Measurements from ENCODE around the gene SNX24. TPM values are rescaled to one million over a fixed set of nuclear protein-coding genes. Genes with fewer than 3 reads are reported as not detected.
A peak's percentile ranks its signal among the peaks of the same experiment; 100 is the strongest.

SNX24 gene, protein sequence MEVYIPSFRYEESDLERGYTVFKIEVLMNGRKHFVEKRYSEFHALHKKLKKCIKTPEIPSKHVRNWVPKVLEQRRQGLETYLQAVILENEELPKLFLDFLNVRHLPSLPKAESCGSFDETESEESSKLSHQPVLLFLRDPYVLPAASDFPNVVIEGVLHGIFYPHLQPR
- 1 to 10 TPM; 1.8 to 4.2 TPM for total RNA-seq

DNA sequence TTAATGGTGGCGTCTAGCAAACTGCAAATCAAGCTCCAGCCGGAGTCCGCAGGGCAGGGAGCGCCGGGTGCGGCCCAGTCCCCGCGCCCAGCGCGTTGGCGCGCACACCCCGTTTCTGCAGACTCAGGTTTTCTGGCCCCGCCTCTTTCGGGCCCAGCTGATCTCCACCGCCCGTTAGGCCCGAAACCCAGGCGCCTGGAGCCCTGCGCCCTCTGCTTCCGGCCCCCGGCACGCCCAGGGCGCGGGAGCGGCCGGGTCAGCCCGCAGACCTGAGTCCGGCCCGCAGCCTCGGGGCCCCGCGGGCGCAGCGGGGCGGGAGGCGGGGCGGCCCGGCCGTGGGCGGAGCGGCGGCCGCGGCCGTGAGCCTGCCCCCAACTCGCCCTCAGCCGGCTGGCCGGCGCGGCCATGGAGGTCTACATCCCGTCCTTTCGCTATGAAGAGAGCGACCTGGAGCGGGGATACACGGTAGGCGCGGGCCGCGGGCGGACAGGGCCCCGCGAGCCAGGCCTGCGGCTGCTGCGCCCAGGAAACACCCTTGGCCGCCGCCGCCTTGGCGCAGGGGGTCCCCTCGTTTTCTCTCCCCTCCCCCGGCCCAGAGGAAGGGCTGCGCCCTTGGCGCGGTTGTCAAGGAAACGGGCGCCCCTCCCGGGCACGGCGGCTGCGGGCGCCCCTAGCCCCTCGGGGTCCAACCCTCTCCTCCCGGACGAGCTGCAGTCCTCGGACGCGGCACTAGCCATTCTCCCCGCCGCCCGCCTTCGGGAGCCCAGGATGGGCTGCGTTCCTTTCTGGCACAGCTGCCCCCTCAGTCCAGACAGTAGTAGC lies at the start of gene SNX24:
Gene SNX24, plus strand, starts transcription at position 385 of the 822 bp plus-strand sequence. Its CDS starts 21 bp downstream, at position 406.
- H3K4me1 Mint-ChIP-seq: peaks cover 27% of the 10 kb centered on the region
- CTCF ChIA-PET: interaction anchor here (1.7 kb wide), 1 partner anchor 578 kb away, joined by 4 read pairs; the partner anchor contains the start of gene CEP120
- H3K27me3 Mint-ChIP-seq: peaks cover 6% of the 10 kb centered on the region
- H3K4me3 Mint-ChIP-seq: peak within 1 kb of the TSS; percentile 83
- peak within 1 kb of the TSS; percentile 71 for H3K27ac Mint-ChIP-seq
- H3K36me3 Mint-ChIP-seq: peaks cover 1% of the 10 kb centered on the region
- peak; percentile 83 for DNase-seq
- H3K9me3 Mint-ChIP-seq (ENCODE audit: low read depth): no peaks in the 10 kb centered on the region
- peak; percentile 89 for ATAC-seq

DNA sequence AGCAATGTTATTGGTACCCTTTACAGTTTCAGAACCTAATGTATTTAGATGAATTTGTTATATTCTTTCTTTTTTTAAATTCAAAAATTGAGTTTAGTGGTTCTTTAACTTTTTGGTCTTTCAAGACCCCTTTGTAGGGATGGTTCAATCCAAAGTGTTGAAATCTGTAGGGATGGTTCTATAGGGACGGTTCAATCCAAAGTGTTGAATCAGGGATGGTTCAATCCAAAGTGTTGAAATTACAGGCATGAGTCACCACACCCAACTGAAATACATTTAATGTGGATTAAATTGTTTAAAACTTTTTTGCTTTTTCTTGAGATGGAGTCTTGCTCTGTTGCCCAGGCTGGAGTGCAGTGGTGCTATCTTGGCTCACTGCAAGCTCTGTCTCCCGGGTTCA lies 39.9 kb upstream of the SNX24 start:
- Mint-ChIP-seq H3K36me3 (peaks cover 37% of the 10 kb centered on the region), H3K27ac (no peak overlapping the region), H3K4me1 (no peaks in the 10 kb centered on the region), H3K4me3 (no peak overlapping the region), H3K9me3 (ENCODE audit: low read depth) (no peaks in the 10 kb centered on the region), H3K27me3 (no peaks in the 10 kb centered on the region)
- DNase-seq (no peak), ATAC-seq (no peak)
- CTCF ChIA-PET: no interaction called here

DNA sequence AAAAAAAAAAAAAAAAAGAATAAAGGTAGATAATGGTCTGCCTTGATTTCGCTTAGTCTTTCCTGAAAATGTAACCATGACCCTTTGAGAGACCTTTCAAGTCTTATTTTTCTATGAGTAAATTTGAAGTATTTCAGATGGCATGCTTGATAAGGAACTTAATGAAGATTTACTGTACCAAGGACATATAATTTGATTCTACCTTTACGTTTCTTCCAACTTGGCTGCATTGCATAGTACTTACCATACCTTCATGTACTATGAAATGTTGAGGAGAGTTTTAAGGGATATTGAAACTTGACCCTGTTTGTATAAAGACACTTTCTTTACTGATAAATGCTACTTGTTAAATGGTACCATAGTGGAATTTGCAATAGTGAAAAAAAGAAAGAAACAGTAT lies 35.0 kb upstream of the SNX24 start:
- DNase-seq (no peak), ATAC-seq (no peak)
- Mint-ChIP-seq H3K27me3 (no peaks in the 10 kb centered on the region), H3K27ac (no peak overlapping the region), H3K9me3 (ENCODE audit: low read depth) (no peaks in the 10 kb centered on the region), H3K36me3 (peaks cover 19% of the 10 kb centered on the region), H3K4me1 (no peaks in the 10 kb centered on the region), H3K4me3 (no peak overlapping the region)
- CTCF ChIA-PET: no interaction called here

DNA sequence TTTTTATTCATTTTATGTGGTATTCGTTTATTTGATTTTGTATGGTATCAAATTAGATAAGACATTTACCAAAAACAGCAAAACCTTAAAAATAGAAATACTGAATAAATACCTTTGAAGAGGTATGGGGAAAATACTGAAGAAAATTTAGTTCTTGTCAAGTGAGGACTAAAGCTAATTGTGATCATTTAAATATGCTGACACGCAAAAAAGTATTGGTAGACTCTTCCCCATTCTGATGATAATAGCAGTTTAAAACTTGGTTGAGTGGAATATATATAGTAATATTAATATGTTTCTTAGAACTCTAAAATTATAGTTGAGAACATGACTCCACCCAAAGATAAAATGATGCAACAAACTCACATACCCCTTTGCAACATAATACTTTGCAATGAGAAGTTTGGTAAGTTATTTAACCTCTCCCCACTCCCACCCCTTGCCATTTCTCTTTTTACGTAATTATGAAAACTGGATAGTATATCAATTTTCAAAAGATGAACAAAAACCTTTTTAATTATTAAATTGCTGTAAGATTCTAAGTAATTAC lies 30.1 kb upstream of the SNX24 start:
- H3K9me3 Mint-ChIP-seq (ENCODE audit: low read depth): no peaks in the 10 kb centered on the region

DNA sequence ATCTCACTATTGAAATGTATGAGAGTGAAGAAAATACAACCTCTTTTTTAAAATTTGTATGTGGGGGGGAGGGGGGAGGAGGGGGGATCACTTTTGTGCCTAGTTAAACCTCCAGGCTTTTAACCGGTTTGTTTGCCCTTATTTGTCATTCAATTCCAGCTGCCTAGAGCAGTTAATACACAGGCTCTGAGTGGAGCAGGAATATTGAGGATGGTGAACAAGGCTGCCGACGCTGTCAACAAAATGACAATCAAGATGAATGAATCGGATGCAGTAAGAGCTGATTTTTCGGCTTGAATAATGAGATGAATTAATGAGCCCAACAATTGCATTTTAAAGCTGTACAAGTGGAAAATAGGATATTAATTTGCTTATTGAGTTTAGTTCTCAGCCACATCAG lies 28.7 kb upstream of the SNX24 start:
- H3K4me3 Mint-ChIP-seq: no peak overlapping the region
- no peaks in the 10 kb centered on the region for H3K4me1 Mint-ChIP-seq
- no peak for ATAC-seq
- CTCF ChIA-PET: no interaction called here
- H3K36me3 Mint-ChIP-seq: peaks cover 6% of the 10 kb centered on the region
- no peaks in the 10 kb centered on the region for H3K27me3 Mint-ChIP-seq
- no peak for DNase-seq
- H3K9me3 Mint-ChIP-seq (ENCODE audit: low read depth): no peaks in the 10 kb centered on the region
- no peak overlapping the region for H3K27ac Mint-ChIP-seq

More for the DNA sequence above, 30.1 kb upstream of the SNX24 start:
- DNase-seq: no peak
- CTCF ChIA-PET: no interaction called here
- no peak for ATAC-seq
- Mint-ChIP-seq H3K36me3 (peaks cover 4% of the 10 kb centered on the region), H3K4me3 (no peak overlapping the region), H3K4me1 (no peaks in the 10 kb centered on the region), H3K27ac (no peak overlapping the region), H3K27me3 (no peaks in the 10 kb centered on the region)

DNA sequence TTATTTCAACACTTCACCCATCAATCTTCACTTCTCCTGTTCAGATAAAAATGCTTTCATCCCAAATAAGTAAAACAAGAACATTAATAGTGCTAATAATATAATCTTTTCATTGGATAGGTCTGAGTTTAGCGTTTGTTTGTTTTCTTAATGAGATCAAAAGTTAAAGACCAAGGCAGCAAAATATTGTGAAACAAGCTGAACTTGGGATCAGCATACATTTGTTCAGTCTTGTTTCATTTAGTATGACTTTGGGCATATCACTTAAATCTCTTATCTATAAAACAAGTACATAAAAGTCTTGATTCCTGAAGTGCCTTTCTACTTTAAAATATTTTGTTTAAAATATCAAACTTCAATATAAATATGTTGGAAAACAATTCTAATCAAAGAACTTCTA lies 13.4 kb upstream of the SNX24 start:
- DNase-seq (no peak), ATAC-seq (no peak)
- Mint-ChIP-seq H3K36me3 (peaks cover 14% of the 10 kb centered on the region), H3K4me1 (no peaks in the 10 kb centered on the region), H3K27me3 (no peaks in the 10 kb centered on the region), H3K27ac (no peak overlapping the region), H3K9me3 (ENCODE audit: low read depth) (no peaks in the 10 kb centered on the region), H3K4me3 (no peak overlapping the region)
- CTCF ChIA-PET: no interaction called here

DNA sequence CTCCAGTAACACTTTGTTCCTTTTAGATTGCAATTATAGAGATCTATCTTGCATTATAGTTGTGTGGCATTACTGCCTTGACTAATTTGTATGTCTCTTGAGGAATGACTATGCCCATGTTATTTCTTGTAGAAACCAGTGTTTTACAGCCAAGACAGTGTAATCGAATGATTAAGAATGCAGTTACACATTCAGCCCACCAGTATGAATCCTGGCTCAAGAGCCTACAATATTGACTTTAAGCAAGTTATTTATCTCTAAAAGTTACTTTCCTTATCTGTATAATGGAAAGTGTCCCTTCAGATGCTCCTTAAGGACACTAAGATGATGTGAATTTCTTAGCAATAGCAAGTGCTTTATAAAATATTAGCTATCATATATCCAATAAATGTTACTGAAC lies 9.7 kb upstream of the SNX24 start:
- ATAC-seq (no peak), DNase-seq (no peak)
- H3K9me3 Mint-ChIP-seq (ENCODE audit: low read depth): no peaks in the 10 kb centered on the region
- H3K4me1 Mint-ChIP-seq: peaks cover 4% of the 10 kb centered on the region
- H3K27ac Mint-ChIP-seq: no peak overlapping the region
- CTCF ChIA-PET: no interaction called here
- peaks cover 9% of the 10 kb centered on the region for H3K27me3 Mint-ChIP-seq
- peaks cover 2% of the 10 kb centered on the region for H3K36me3 Mint-ChIP-seq
- H3K4me3 Mint-ChIP-seq: no peak overlapping the region

DNA sequence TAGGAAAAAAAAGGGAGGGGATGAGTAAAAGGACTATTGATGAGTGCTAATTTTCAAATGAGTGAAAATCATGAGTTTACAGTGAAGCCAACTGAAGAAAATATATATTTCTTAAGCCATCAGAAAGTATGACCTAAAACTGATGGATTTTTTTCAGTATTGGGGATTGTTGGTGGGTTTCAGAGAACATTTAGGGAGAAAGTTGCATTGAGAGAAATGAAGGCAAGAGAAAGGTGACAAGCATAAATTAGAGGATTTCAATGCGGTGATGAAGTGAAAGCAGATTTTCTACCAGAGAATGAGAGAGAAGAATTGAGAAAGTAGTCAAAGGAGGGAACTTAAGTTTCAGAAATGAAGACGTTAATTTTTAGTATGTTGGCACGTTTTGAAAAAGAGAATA lies 8.5 kb upstream of the SNX24 start:
- peaks cover 10% of the 10 kb centered on the region for H3K27me3 Mint-ChIP-seq
- no peak for ATAC-seq
- H3K27ac Mint-ChIP-seq: no peak overlapping the region
- no peaks in the 10 kb centered on the region for H3K9me3 Mint-ChIP-seq (ENCODE audit: low read depth)
- H3K36me3 Mint-ChIP-seq: peaks cover 2% of the 10 kb centered on the region
- H3K4me3 Mint-ChIP-seq: no peak overlapping the region
- CTCF ChIA-PET: no interaction called here
- H3K4me1 Mint-ChIP-seq: peaks cover 4% of the 10 kb centered on the region
- DNase-seq: no peak

DNA sequence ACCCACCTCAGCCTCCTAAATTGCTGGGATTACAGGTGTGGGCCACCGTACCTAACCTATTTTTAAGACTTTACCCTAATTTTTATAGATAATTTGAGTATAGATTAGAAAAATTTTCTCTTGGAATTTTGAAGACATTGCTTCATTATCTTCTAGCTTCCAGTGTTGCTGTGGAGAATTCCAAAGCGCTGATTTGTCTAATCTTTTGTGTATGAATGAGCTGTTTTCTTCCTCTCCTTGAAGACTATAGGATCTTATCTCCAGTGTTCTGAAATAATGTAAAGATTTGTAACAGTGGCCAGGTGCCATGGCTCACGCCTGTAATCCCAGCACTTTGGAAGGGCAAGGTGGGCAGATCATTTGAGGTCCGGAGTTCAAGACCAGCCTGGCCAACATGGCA lies 5.7 kb upstream of the SNX24 start:
- CTCF ChIA-PET: no interaction called here
- H3K4me1 Mint-ChIP-seq: peaks cover 19% of the 10 kb centered on the region
- no peak overlapping the region for H3K4me3 Mint-ChIP-seq
- ATAC-seq (no peak), DNase-seq (no peak)
- no peak overlapping the region for H3K27ac Mint-ChIP-seq
- H3K9me3 Mint-ChIP-seq (ENCODE audit: low read depth): no peaks in the 10 kb centered on the region
- H3K27me3 Mint-ChIP-seq: peaks cover 15% of the 10 kb centered on the region
- H3K36me3 Mint-ChIP-seq: peaks cover 3% of the 10 kb centered on the region

DNA sequence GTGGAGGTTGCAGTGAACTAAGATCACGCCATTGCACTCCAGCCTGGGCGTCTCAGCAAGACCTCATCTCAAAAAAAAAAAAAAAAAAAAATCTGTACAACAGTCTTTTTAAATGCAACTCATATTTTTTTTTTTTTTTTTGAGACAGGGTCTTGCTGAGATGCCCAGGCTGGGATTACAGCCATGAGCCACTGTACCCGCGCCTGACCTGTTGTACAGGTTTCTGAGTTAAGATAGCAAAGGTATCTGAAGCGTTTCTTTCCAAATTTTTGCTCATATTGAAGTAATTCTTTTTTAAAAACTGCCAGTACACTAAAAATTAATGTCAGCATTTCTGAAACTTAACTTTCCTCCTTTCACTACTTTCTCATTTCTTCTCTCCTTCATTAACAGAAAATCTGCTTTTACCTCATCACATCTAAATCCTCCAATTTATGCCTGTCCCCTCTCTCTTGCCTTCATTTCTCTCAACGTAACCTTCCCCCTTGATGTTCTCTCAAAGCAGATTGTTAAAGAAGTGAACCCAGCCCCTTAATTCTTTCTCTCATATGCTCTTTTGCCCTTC lies 3.3 kb upstream of the SNX24 start:
- Mint-ChIP-seq H3K27ac (no peak overlapping the region), H3K9me3 (ENCODE audit: low read depth) (no peaks in the 10 kb centered on the region), H3K27me3 (peaks cover 15% of the 10 kb centered on the region), H3K36me3 (peaks cover 3% of the 10 kb centered on the region), H3K4me1 (peaks cover 26% of the 10 kb centered on the region), H3K4me3 (no peak overlapping the region)
- DNase-seq (no peak), ATAC-seq (no peak)
- CTCF ChIA-PET: no interaction called here

DNA sequence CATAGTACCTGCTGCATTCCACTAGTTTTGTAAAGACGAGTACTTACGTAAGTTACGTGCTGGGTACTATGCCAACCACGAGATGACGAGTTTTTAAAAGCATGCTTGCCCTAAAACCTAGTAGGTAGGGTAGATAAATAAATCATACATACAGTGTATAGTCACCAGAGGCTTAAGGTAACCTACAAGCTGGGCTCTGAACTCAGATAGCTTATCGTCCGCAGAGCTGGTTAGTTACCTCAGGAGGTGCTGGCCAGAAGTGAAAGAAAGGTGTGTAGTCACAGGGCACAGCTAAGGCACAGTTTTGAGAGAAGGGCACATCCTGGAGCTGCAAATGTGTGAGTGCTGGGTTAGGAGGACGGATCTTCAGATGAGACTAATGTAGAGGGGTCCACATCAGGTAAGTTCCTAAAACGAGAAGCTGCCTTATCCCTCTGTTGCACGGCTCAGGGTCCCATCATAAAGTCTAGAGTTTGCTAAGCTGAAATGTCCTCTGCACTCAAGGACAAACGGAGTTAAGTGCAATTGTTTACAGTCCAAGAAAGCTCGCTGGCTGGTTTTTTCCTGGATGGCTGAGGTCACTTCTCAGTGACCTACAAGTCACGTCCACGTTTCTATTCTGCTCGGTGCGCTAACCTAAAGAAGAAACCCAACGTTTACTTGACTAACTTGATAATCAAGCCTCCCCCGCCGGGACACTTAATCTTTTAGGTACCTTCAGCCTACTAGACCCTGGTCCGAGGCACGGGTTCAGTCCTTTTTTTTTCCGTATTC lies 1.1 kb upstream of the SNX24 start:
- H3K36me3 Mint-ChIP-seq: peaks cover 3% of the 10 kb centered on the region
- no peaks in the 10 kb centered on the region for H3K9me3 Mint-ChIP-seq (ENCODE audit: low read depth)
- peaks cover 26% of the 10 kb centered on the region for H3K4me1 Mint-ChIP-seq
- CTCF ChIA-PET: interaction anchor here (1.2 to 1.7 kb wide), 2 partner anchors 12 to 579 kb away, joined by 3 to 4 read pairs; partner anchors contain the start of gene CEP120
- peak overlapping the region; percentile 71 for H3K27ac Mint-ChIP-seq
- ATAC-seq (no peak), DNase-seq (no peak)
- H3K27me3 Mint-ChIP-seq: peaks cover 8% of the 10 kb centered on the region
- H3K4me3 Mint-ChIP-seq: peak overlapping the region; percentile 83

DNA sequence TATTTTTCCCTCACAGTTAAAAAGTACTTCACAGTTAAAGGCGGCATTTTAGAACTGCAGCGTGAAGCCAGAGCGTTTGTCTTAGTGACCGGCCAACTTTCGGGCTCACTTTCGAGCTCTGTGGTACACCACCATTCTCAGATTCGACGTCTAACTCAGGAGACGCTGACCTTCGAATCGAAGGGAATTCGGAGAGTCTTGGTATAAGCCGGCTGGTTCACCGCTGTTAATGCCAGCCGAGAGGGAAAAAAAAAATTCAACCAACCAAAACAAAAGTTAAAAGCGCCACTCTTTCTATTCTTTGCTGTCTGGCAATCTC lies 544 bp upstream of the SNX24 start:
- Mint-ChIP-seq H3K36me3 (peaks cover 3% of the 10 kb centered on the region), H3K4me1 (peaks cover 29% of the 10 kb centered on the region), H3K4me3 (peak overlapping the region; percentile 83), H3K9me3 (ENCODE audit: low read depth) (no peaks in the 10 kb centered on the region), H3K27me3 (peaks cover 8% of the 10 kb centered on the region), H3K27ac (peak overlapping the region; percentile 71)
- CTCF ChIA-PET: interaction anchor here (1.2 to 1.7 kb wide), 2 partner anchors 12 to 579 kb away, joined by 3 to 4 read pairs; partner anchors contain the start of gene CEP120
- peak; percentile 6 for ATAC-seq
- DNase-seq: no peak

DNA sequence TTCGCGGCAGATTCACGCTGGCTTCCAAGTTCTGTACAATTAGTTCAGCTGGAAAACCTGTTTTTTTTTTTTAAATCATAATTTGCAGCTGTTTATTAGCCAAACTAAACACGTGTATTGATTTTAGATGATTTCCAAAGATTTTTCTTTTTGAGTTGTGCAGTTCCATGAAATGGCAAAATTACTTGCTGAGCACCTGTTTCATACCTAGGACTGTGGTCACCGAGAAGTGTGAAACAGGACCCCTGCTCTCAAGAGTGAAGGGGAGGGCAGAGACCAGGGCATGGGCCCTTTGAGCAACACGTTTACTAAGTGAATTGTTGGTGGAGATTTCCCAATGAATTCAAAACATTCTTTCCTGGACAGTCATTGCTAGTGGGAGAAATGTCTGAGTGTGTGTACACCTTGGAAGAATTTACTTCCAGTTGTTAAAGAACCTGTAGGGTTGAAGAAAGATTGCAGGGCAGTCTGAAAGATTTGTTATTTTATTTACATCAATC lies 688 bp downstream of the SNX24 start:
- peaks cover 6% of the 10 kb centered on the region for H3K27me3 Mint-ChIP-seq
- H3K36me3 Mint-ChIP-seq: peaks cover 1% of the 10 kb centered on the region
- no peak overlapping the region for H3K27ac Mint-ChIP-seq

More for the DNA sequence above, 688 bp downstream of the SNX24 start:
- CTCF ChIA-PET: no interaction called here
- ATAC-seq (no peak), DNase-seq (no peak)
- Mint-ChIP-seq H3K4me1 (peaks cover 25% of the 10 kb centered on the region), H3K9me3 (ENCODE audit: low read depth) (no peaks in the 10 kb centered on the region), H3K4me3 (peak overlapping the region; percentile 57)
